ENCODE data around the gene SPNS2. TPM values are rescaled to one million over a fixed set of nuclear protein-coding genes. Genes with fewer than 3 reads are reported as not detected.

SPNS2 gene
- total RNA-seq, 1 donor from 2014 or later = not detected

- H3K4me3 Mint-ChIP-seq (ENCODE audit: unreplicated experiment) = no peak overlapping the region
- no peaks in the 10 kb centered on the region for H3K9me3 Mint-ChIP-seq (ENCODE audit: unreplicated experiment)
- TF ChIP-seq CTCF (IDR thresholded peaks at IDR 0.05) = no peak
- H3K36me3 Mint-ChIP-seq (ENCODE audit: unreplicated experiment) = no peaks in the 10 kb centered on the region
- peaks cover 26% of the 10 kb centered on the region for H3K27me3 Mint-ChIP-seq (ENCODE audit: unreplicated experiment)
- no peak for DNase-seq (ENCODE audit: extremely low spot score, unreplicated experiment)
- H3K4me1 Mint-ChIP-seq (ENCODE audit: unreplicated experiment) = peaks cover 2% of the 10 kb centered on the region
- H3K27ac Mint-ChIP-seq (ENCODE audit: unreplicated experiment) = no peak overlapping the region
Observed at GRCh38 chr17:4492721-4493561, 5.7 kb upstream of the SPNS2 start.

- no peak for TF ChIP-seq CTCF (IDR thresholded peaks at IDR 0.05)
- Mint-ChIP-seq H3K27ac (ENCODE audit: unreplicated experiment) (no peak overlapping the region), H3K4me1 (ENCODE audit: unreplicated experiment) (peaks cover 11% of the 10 kb centered on the region), H3K4me3 (ENCODE audit: unreplicated experiment) (no peak overlapping the region), H3K27me3 (ENCODE audit: unreplicated experiment) (peaks cover 50% of the 10 kb centered on the region), H3K36me3 (ENCODE audit: unreplicated experiment) (no peaks in the 10 kb centered on the region), H3K9me3 (ENCODE audit: unreplicated experiment) (no peaks in the 10 kb centered on the region)
- DNase-seq (ENCODE audit: extremely low spot score, unreplicated experiment) = no peak
Observed at GRCh38 chr17:4497101-4497824, 1.4 kb upstream of the SPNS2 start.

- H3K27me3 Mint-ChIP-seq (ENCODE audit: unreplicated experiment) = peaks cover 44% of the 10 kb centered on the region
- DNase-seq (ENCODE audit: extremely low spot score, unreplicated experiment) = no peak
- TF ChIP-seq CTCF (IDR thresholded peaks at IDR 0.05) = no peak
- no peaks in the 10 kb centered on the region for H3K9me3 Mint-ChIP-seq (ENCODE audit: unreplicated experiment)
- no peaks in the 10 kb centered on the region for H3K36me3 Mint-ChIP-seq (ENCODE audit: unreplicated experiment)
- peaks cover 11% of the 10 kb centered on the region for H3K4me1 Mint-ChIP-seq (ENCODE audit: unreplicated experiment)
- H3K27ac Mint-ChIP-seq (ENCODE audit: unreplicated experiment) = no peak overlapping the region
- H3K4me3 Mint-ChIP-seq (ENCODE audit: unreplicated experiment) = peak overlapping the region; percentile 65
Observed at GRCh38 chr17:4499431-4500190, 930 bp downstream of the SPNS2 start.

- DNase-seq (ENCODE audit: extremely low spot score, unreplicated experiment) = no peak
- Mint-ChIP-seq H3K27me3 (ENCODE audit: unreplicated experiment) (peaks cover 49% of the 10 kb centered on the region), H3K9me3 (ENCODE audit: unreplicated experiment) (no peaks in the 10 kb centered on the region), H3K4me1 (ENCODE audit: unreplicated experiment) (peaks cover 11% of the 10 kb centered on the region), H3K4me3 (ENCODE audit: unreplicated experiment) (peak overlapping the region; percentile 65), H3K27ac (ENCODE audit: unreplicated experiment) (no peak overlapping the region), H3K36me3 (ENCODE audit: unreplicated experiment) (no peaks in the 10 kb centered on the region)
- no peak for TF ChIP-seq CTCF (IDR thresholded peaks at IDR 0.05)
Observed at GRCh38 chr17:4500191-4500571, 1.5 kb downstream of the SPNS2 start.

All from osteocyte (in vitro differentiated cells).